ENCODE data around the gene NEK7.

DNA sequence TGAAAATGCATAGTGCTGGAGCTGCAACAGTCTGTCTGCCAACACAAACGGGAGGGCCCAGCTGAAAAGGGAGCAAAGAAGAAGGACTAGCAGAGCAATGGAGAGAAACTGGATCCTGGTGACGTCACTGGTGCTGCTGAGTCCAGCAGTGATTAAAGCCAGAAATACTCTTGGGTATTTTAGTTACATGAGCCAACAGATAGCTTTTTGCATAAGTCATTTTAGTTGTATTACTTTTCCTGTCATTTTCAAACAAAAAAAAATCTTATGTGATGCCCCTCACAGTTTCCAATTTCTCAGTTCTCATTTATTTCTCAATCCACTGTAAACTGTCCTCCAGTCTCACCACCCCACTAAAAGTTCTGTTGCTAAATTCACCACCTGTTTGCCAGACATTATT is 38.7 kb upstream of the NEK7 start:
- TF ChIP-seq RAD21 (conservative IDR thresholded peaks at IDR 0.05) (no peak), POLR2AphosphoS5 (IDR thresholded peaks at IDR 0.05) (no peak), SMC3 (conservative IDR thresholded peaks at IDR 0.05; ENCODE audit: poor library complexity) (no peak), EP300 (conservative IDR thresholded peaks at IDR 0.05; ENCODE audit: poor library complexity, severe bottlenecking) (no peak), TAF1 (IDR thresholded peaks at IDR 0.05; ENCODE audit: low read depth) (no peak), EZH2 (IDR thresholded peaks at IDR 0.05; ENCODE audit: borderline replicate concordance, insufficient read depth, low read length, poor library complexity, severe bottlenecking) (no peak)
- TF ChIP-seq, protein P1, sequence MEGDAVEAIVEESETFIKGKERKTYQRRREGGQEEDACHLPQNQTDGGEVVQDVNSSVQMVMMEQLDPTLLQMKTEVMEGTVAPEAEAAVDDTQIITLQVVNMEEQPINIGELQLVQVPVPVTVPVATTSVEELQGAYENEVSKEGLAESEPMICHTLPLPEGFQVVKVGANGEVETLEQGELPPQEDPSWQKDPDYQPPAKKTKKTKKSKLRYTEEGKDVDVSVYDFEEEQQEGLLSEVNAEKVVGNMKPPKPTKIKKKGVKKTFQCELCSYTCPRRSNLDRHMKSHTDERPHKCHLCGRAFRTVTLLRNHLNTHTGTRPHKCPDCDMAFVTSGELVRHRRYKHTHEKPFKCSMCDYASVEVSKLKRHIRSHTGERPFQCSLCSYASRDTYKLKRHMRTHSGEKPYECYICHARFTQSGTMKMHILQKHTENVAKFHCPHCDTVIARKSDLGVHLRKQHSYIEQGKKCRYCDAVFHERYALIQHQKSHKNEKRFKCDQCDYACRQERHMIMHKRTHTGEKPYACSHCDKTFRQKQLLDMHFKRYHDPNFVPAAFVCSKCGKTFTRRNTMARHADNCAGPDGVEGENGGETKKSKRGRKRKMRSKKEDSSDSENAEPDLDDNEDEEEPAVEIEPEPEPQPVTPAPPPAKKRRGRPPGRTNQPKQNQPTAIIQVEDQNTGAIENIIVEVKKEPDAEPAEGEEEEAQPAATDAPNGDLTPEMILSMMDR (IDR thresholded peaks at IDR 0.05; ENCODE audit: poor library complexity, severe bottlenecking): no peak
- TF ChIP-seq, protein P2, sequence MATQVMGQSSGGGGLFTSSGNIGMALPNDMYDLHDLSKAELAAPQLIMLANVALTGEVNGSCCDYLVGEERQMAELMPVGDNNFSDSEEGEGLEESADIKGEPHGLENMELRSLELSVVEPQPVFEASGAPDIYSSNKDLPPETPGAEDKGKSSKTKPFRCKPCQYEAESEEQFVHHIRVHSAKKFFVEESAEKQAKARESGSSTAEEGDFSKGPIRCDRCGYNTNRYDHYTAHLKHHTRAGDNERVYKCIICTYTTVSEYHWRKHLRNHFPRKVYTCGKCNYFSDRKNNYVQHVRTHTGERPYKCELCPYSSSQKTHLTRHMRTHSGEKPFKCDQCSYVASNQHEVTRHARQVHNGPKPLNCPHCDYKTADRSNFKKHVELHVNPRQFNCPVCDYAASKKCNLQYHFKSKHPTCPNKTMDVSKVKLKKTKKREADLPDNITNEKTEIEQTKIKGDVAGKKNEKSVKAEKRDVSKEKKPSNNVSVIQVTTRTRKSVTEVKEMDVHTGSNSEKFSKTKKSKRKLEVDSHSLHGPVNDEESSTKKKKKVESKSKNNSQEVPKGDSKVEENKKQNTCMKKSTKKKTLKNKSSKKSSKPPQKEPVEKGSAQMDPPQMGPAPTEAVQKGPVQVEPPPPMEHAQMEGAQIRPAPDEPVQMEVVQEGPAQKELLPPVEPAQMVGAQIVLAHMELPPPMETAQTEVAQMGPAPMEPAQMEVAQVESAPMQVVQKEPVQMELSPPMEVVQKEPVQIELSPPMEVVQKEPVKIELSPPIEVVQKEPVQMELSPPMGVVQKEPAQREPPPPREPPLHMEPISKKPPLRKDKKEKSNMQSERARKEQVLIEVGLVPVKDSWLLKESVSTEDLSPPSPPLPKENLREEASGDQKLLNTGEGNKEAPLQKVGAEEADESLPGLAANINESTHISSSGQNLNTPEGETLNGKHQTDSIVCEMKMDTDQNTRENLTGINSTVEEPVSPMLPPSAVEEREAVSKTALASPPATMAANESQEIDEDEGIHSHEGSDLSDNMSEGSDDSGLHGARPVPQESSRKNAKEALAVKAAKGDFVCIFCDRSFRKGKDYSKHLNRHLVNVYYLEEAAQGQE (IDR thresholded peaks at IDR 0.05; ENCODE audit: borderline replicate concordance): no peak

Measured in neural cell (in vitro differentiated cells).